ENCODE results near the gene BATF. TPM values are rescaled to one million over a fixed set of nuclear protein-coding genes. Genes with fewer than 3 reads are reported as not detected.

The BATF gene
- total and polyA plus RNA-seq, 2 of the 8 experiments (the other 6 are each of a cell fraction or from before 2014, with no cell fraction given), result not detected

GRCh38 chr14:75566752-75567151 lies 44.5 kb downstream of the BATF start (continued):
- TF ChIP-seq BRCA1 (IDR thresholded peaks at IDR 0.05; ENCODE audit: low read depth, low read length) (no peak), TAF7 (optimal IDR thresholded peaks at IDR 0.05; ENCODE audit: borderline replicate concordance, low read depth, low read length) (no peak), TBP (IDR thresholded peaks at IDR 0.05; ENCODE audit: low read depth, low read length) (no peak), CTCF (IDR thresholded peaks at IDR 0.05; ENCODE audit: control extremely low read depth in 1 of 3, insufficient read depth in 1 of 3, low read depth in 1 of 3, low read length in 3 of 3) (no peak), RFX5 (IDR thresholded peaks at IDR 0.05; ENCODE audit: borderline replicate concordance, low read depth, low read length) (no peak), ATF3 (IDR thresholded peaks at IDR 0.05; ENCODE audit: insufficient read depth, low read depth, low read length) (no peak), E2F6 (IDR thresholded peaks at IDR 0.05) (no peak)

Measured in H1 (cell line).